RWPE1 (cell line): ENCODE data around the gene DEDD.

ENCODE experiments used
- CTCF ChIA-PET: fragments of 350-600 bp; sonication (Branson Sonifier 250); formaldehyde crosslinking; extraction: SDS; loops from one replicate; lab custom pipeline; 2021; lab: Yijun Ruan, JAX
- POLR2A ChIA-PET: fragments of 400-600 bp; formaldehyde crosslinking; extraction: SDS; loops from one replicate; lab custom pipeline; 2020; ENCODE audit warnings: antibody characterized with exemption; ENCODE audit not compliant: low non-redundant PET; lab: Yijun Ruan, JAX
- DNase-seq: peaks from one replicate; pipeline ENCODE4 v3.0.0; 2012; ENCODE audit warnings: low spot score
- H3K27ac ChIP-seq: fragments of 450-650 bp; 2 replicates; pipeline ENCODE4 v1.5.1; 2017
- TF ChIP-seq, protein P1 (sequence below): fragments of 450-650 bp; conservative IDR thresholded peaks from 2 replicates; pipeline ENCODE4 v1.5.1; 2017; ENCODE audit warnings: low read depth, mild to moderate bottlenecking

Gene DEDD

DNA sequence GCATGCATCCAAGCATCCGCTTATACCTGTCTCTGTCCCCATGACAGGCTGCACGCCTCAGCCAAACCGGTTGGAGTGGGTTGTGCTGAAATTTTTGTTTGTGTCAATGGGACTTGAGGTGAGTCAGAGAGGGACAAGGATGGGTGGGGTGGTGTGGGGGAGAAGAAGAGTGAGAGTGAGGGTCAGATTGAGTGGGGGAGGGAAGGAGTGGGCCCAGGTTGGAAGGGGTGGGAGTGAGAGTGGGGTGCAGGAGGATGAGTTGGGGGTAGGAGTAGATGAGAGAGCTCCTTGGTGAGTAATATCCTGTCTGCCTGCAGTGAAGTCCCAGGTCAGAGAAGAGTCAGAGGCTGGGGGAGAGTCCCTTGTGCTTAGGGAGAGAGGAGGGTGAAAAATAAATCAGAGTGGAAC, 39.8 kb downstream of the DEDD start:
- H3K27ac ChIP-seq = no peak overlapping the region
- ChIA-PET CTCF (interaction anchor here (1.0 to 1.1 kb wide), 2 partner anchors 47 to 51 kb away, joined by 3 to 5 read pairs; partner anchors contain the start of gene USF1), POLR2A (no interaction called here)
- DNase-seq = peak; percentile 73
- TF ChIP-seq, protein P1, sequence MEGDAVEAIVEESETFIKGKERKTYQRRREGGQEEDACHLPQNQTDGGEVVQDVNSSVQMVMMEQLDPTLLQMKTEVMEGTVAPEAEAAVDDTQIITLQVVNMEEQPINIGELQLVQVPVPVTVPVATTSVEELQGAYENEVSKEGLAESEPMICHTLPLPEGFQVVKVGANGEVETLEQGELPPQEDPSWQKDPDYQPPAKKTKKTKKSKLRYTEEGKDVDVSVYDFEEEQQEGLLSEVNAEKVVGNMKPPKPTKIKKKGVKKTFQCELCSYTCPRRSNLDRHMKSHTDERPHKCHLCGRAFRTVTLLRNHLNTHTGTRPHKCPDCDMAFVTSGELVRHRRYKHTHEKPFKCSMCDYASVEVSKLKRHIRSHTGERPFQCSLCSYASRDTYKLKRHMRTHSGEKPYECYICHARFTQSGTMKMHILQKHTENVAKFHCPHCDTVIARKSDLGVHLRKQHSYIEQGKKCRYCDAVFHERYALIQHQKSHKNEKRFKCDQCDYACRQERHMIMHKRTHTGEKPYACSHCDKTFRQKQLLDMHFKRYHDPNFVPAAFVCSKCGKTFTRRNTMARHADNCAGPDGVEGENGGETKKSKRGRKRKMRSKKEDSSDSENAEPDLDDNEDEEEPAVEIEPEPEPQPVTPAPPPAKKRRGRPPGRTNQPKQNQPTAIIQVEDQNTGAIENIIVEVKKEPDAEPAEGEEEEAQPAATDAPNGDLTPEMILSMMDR = no peak

DNA sequence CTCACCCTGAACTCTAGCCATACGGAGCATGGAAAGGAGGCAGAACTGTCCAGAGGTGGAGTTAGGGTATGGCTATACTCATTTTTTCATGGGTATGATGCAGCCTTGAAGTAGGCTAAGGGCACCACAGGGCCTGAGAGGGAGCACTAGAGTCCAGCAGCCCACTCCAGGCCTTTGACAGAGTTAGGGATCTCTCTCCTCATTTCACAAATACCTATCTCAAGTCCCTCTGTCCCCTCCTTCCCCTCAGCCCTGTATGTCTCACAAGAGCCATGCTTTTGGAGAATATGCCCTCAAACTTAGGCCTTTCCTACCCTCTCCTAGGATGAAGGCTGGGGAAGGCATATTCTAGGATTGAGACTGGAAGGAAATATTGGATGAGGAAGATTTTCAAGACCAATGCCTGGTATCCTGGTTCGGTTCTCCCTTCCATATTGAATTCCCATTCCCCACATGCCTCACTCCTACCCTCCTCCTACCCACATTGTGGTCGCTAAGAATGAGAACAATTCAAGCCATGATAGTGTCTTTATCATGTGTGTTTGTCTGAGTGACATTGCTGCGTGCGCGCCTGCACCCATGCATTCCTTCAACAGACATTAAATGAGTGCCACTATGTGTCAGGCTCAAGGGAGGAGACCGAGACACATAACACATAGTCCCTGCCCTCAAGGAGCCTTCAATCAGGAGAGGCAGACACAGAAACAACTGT, 40.5 kb downstream of the DEDD start:
- POLR2A ChIA-PET = no interaction called here
- CTCF ChIA-PET = interaction anchor here (1.0 kb wide), 1 partner anchor 46 kb away, joined by 3 read pairs; the partner anchor contains the start of gene USF1
- H3K27ac ChIP-seq = no peak overlapping the region
- TF ChIP-seq, protein P1 = no peak
- no peak for DNase-seq

DNA sequence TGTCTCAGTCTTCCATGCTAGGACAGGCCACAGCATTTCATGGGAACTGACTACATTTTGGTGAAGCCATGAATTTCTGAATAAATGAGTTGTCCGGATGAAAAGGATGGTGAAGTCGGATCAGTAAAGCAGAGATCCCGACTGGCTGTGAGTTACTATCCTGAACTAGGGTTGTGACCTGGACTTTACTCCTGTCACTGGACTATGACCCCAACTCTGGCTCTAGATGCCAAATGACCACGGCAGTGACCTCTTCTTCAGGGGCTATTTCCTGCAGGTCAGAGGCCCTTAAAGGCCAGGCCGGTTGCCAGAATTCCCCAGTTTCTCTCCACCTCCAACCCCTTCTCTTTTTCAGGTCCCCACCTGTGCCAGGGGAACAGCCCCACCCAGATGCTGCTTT, 41.4 kb downstream of the DEDD start:
- DNase-seq = no peak
- ChIA-PET POLR2A (no interaction called here), CTCF (no interaction called here)
- TF ChIP-seq, protein P1 = no peak
- no peak overlapping the region for H3K27ac ChIP-seq

DNA sequence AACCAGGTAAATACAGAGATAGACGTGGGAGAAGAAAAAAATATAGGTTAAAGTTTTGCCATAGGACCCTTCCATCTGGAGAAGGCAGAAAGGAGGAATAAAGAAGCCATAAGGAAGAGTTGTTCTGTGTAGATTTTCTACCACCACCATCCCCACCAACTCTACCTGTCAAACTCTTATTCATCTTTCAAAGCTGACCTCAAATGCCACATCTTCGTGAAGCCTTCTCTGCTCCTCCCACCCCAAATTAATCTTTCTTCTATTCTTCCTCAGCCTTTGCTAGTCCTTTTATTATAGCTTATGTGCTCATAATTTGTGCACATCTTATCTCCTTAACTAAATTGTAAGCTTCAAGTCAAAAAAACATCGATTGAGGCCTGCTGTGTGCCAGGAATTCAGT, 41.9 kb downstream of the DEDD start:
- ChIA-PET CTCF (no interaction called here), POLR2A (no interaction called here)
- H3K27ac ChIP-seq = no peak overlapping the region
- TF ChIP-seq, protein P1 = no peak
- DNase-seq = no peak

DNA sequence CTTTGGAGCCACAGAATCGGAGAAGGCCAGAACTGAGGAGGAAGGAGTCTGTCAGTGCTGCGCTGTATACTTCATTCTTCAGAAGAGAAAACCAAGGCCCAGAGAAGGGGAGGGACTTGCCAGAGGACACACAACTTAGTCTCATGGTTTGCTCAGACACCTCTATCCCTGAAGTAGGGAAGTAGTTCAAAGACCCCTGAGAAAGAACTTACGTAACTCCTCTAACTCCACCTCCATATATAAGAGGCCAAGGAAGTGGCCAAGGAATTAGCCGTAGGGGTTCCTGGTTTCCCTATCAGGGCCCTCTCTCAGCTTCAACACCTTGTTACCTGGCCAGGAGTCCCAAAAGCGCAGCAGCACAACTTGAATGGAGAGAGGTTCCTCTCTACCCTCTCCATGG, 42.5 kb downstream of the DEDD start:
- no peak for DNase-seq
- TF ChIP-seq, protein P1 = no peak
- ChIA-PET POLR2A (interaction anchor here (0.6 kb wide), 1 partner anchor 13 kb away, joined by 3 read pairs; no protein-coding TSS in a partner anchor), CTCF (no interaction called here)
- H3K27ac ChIP-seq = no peak overlapping the region

DNA sequence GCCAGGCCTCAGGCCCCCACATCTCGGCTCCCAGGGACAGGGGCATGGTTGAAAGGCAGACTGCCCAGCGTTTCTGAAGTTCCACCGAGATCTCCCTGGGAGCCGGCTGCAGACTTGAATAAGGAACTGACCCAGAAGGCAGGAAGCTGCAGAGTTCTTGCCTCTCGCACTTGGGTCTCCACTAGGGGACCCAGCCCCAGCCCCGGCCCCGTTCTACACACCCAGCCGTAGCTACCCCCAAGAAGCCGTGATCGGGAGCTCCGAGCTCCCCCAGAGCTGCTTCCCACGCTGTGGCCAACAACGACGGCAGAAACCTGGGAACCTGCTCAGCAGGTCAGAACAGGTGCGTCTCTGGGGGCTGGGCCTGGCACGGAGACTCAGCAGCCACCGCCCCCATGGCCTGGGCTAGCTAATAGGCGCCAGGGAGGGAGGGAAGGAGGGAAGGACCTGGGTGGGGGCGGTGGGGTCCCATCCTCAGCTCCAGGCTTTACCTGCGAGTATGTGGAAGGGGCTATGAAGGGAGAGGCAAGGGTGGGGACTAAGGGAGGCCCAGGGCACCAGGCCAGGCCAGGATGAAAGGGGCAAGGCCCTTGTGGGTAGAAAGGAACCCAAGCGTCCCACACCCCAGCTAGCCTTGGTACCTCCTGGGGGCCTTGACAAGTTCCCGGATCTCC, 43.1 kb downstream of the DEDD start, which contains the start of gene NECTIN4:
Gene NECTIN4 (minus strand): TSS at position 308 of the 674 bp plus-strand sequence. CDS start 262 bp downstream, at position 46.
- ChIA-PET POLR2A (interaction anchor here (0.6 to 1.4 kb wide), 2 partner anchors 13 to 44 kb away, joined by 3 read pairs; partner anchors contain the start of gene USF1), CTCF (interaction anchor here (0.5 to 1.7 kb wide), 5 partner anchors 8 to 334 kb away, joined by 3 to 10 read pairs (median 3); no protein-coding TSS in a partner anchor)
- DNase-seq = peak; percentile 70
- no peak within 1 kb of the TSS for H3K27ac ChIP-seq
- TF ChIP-seq, protein P1 = no peak
